Measurements from ENCODE around the gene TBC1D12.

The TBC1D12 gene

GRCh38 chr10:94402204-94402842, at the start of gene TBC1D12:
TSS of gene TBC1D12 (plus strand) at chr10:94402541. CDS start at chr10:94402614, 73 bp downstream.
- Mint-ChIP-seq H3K9me3 (peaks cover 9% of the 10 kb centered on the region), H3K4me3 (peak within 1 kb of the TSS; percentile 79), H3K27me3 (peaks cover 36% of the 10 kb centered on the region), H3K36me3 (ENCODE audit: low read depth) (no peaks in the 10 kb centered on the region), H3K4me1 (ENCODE audit: low read depth) (peaks cover 32% of the 10 kb centered on the region), H3K27ac (peak within 1 kb of the TSS; percentile 91)
- intact Hi-C loops (cut with micrococcal nuclease), result loop anchor here (1.0 kb wide), 1 partner anchor 40 kb away; the partner anchor contains the start of gene NOC3L

- intact Hi-C loops (cut with micrococcal nuclease), result no loop called here
- Mint-ChIP-seq H3K4me1 (ENCODE audit: low read depth) (no peaks in the 10 kb centered on the region), H3K27me3 (no peaks in the 10 kb centered on the region), H3K9me3 (no peaks in the 10 kb centered on the region), H3K4me3 (no peak overlapping the region), H3K27ac (no peak overlapping the region), H3K36me3 (ENCODE audit: low read depth) (peaks cover 63% of the 10 kb centered on the region)
These were observed 49.0 kb upstream of the TBC1D12 start for GRCh38 chr10:94353336-94353735.

GRCh38 chr10:94355841-94356240, 46.5 kb upstream of the TBC1D12 start:
- no peaks in the 10 kb centered on the region for H3K27me3 Mint-ChIP-seq
- H3K36me3 Mint-ChIP-seq (ENCODE audit: low read depth), result peaks cover 75% of the 10 kb centered on the region
- peaks cover 10% of the 10 kb centered on the region for H3K4me1 Mint-ChIP-seq (ENCODE audit: low read depth)
- H3K27ac Mint-ChIP-seq, result no peak overlapping the region
- H3K9me3 Mint-ChIP-seq, result no peaks in the 10 kb centered on the region
- intact Hi-C loops (cut with micrococcal nuclease), result no loop called here
- no peak overlapping the region for H3K4me3 Mint-ChIP-seq

GRCh38 chr10:94357193-94357592, 45.1 kb upstream of the TBC1D12 start:
- peaks cover 10% of the 10 kb centered on the region for H3K4me1 Mint-ChIP-seq (ENCODE audit: low read depth)

GRCh38 chr10:94358480-94358879, 43.9 kb upstream of the TBC1D12 start:
- Mint-ChIP-seq H3K36me3 (ENCODE audit: low read depth) (peaks cover 49% of the 10 kb centered on the region), H3K9me3 (no peaks in the 10 kb centered on the region), H3K4me1 (ENCODE audit: low read depth) (peaks cover 10% of the 10 kb centered on the region), H3K4me3 (no peak overlapping the region), H3K27me3 (no peaks in the 10 kb centered on the region), H3K27ac (no peak overlapping the region)
- intact Hi-C loops (cut with micrococcal nuclease), result no loop called here

More at GRCh38 chr10:94357193-94357592, 45.1 kb upstream of the TBC1D12 start:
- Mint-ChIP-seq H3K36me3 (ENCODE audit: low read depth) (peaks cover 62% of the 10 kb centered on the region), H3K4me3 (no peak overlapping the region), H3K27me3 (no peaks in the 10 kb centered on the region), H3K27ac (no peak overlapping the region), H3K9me3 (no peaks in the 10 kb centered on the region)
- intact Hi-C loops (cut with micrococcal nuclease), result no loop called here

- Mint-ChIP-seq H3K9me3 (no peaks in the 10 kb centered on the region), H3K36me3 (ENCODE audit: low read depth) (peaks cover 41% of the 10 kb centered on the region), H3K4me3 (no peak overlapping the region), H3K4me1 (ENCODE audit: low read depth) (peaks cover 10% of the 10 kb centered on the region), H3K27ac (no peak overlapping the region), H3K27me3 (peaks cover 19% of the 10 kb centered on the region)
- intact Hi-C loops (cut with micrococcal nuclease), result loop anchor here (5.0 kb wide), 1 partner anchor 186 kb away; the partner anchor contains the start of gene HELLS
These were observed 41.1 kb upstream of the TBC1D12 start for GRCh38 chr10:94361171-94361794.

GRCh38 chr10:94362360-94363250, 39.7 kb upstream of the TBC1D12 start, which contains the start of gene NOC3L:
TSS of gene NOC3L (minus strand) at chr10:94362939. CDS start at chr10:94362838, 101 bp downstream.
- Mint-ChIP-seq H3K4me3 (peak within 1 kb of the TSS; percentile 84), H3K36me3 (ENCODE audit: low read depth) (peaks cover 30% of the 10 kb centered on the region), H3K4me1 (ENCODE audit: low read depth) (peaks cover 10% of the 10 kb centered on the region), H3K27me3 (peaks cover 23% of the 10 kb centered on the region), H3K27ac (peak within 1 kb of the TSS; percentile 83), H3K9me3 (no peaks in the 10 kb centered on the region)
- intact Hi-C loops (cut with micrococcal nuclease), result loop anchor here (1.0 to 5.0 kb wide), 3 partner anchors 40 to 185 kb away; partner anchors contain the start of genes HELLS and TBC1D12

GRCh38 chr10:94363251-94363565, 39.1 kb upstream of the TBC1D12 start:
- peak overlapping the region; percentile 83 for H3K27ac Mint-ChIP-seq
- H3K4me1 Mint-ChIP-seq (ENCODE audit: low read depth), result peaks cover 10% of the 10 kb centered on the region
- intact Hi-C loops (cut with micrococcal nuclease), result loop anchor here (1.0 to 5.0 kb wide), 2 partner anchors 81 to 184 kb away; partner anchors contain the start of gene HELLS
- H3K27me3 Mint-ChIP-seq, result peaks cover 28% of the 10 kb centered on the region
- peaks cover 24% of the 10 kb centered on the region for H3K36me3 Mint-ChIP-seq (ENCODE audit: low read depth)
- H3K4me3 Mint-ChIP-seq, result peak overlapping the region; percentile 84
- no peaks in the 10 kb centered on the region for H3K9me3 Mint-ChIP-seq

GRCh38 chr10:94364482-94364881, 37.9 kb upstream of the TBC1D12 start:
- H3K27ac Mint-ChIP-seq, result no peak overlapping the region
- H3K36me3 Mint-ChIP-seq (ENCODE audit: low read depth), result peaks cover 12% of the 10 kb centered on the region
- H3K4me1 Mint-ChIP-seq (ENCODE audit: low read depth), result peaks cover 10% of the 10 kb centered on the region
- intact Hi-C loops (cut with micrococcal nuclease), result loop anchor here (5.0 kb wide), 1 partner anchor 183 kb away; the partner anchor contains the start of gene HELLS
- H3K9me3 Mint-ChIP-seq, result no peaks in the 10 kb centered on the region
- H3K27me3 Mint-ChIP-seq, result peaks cover 31% of the 10 kb centered on the region
- no peak overlapping the region for H3K4me3 Mint-ChIP-seq

GRCh38 chr10:94366382-94366781, 36.0 kb upstream of the TBC1D12 start:
- no peaks in the 10 kb centered on the region for H3K36me3 Mint-ChIP-seq (ENCODE audit: low read depth)
- no peak overlapping the region for H3K27ac Mint-ChIP-seq
- no peak overlapping the region for H3K4me3 Mint-ChIP-seq
- no peaks in the 10 kb centered on the region for H3K4me1 Mint-ChIP-seq (ENCODE audit: low read depth)
- H3K27me3 Mint-ChIP-seq, result peaks cover 35% of the 10 kb centered on the region
- intact Hi-C loops (cut with micrococcal nuclease), result no loop called here
- H3K9me3 Mint-ChIP-seq, result no peaks in the 10 kb centered on the region

GRCh38 chr10:94370501-94370900, 31.8 kb upstream of the TBC1D12 start:
- intact Hi-C loops (cut with micrococcal nuclease), result no loop called here
- no peak overlapping the region for H3K4me3 Mint-ChIP-seq
- peaks cover 26% of the 10 kb centered on the region for H3K27me3 Mint-ChIP-seq
- H3K27ac Mint-ChIP-seq, result no peak overlapping the region
- peaks cover 9% of the 10 kb centered on the region for H3K4me1 Mint-ChIP-seq (ENCODE audit: low read depth)
- no peaks in the 10 kb centered on the region for H3K36me3 Mint-ChIP-seq (ENCODE audit: low read depth)
- no peaks in the 10 kb centered on the region for H3K9me3 Mint-ChIP-seq

GRCh38 chr10:94375374-94375773, 27.0 kb upstream of the TBC1D12 start:
- H3K9me3 Mint-ChIP-seq, result no peaks in the 10 kb centered on the region

GRCh38 chr10:94376865-94377264, 25.5 kb upstream of the TBC1D12 start:
- Mint-ChIP-seq H3K4me3 (no peak overlapping the region), H3K27ac (no peak overlapping the region), H3K9me3 (no peaks in the 10 kb centered on the region), H3K36me3 (ENCODE audit: low read depth) (no peaks in the 10 kb centered on the region), H3K27me3 (peaks cover 12% of the 10 kb centered on the region), H3K4me1 (ENCODE audit: low read depth) (peaks cover 18% of the 10 kb centered on the region)
- intact Hi-C loops (cut with micrococcal nuclease), result no loop called here

More at GRCh38 chr10:94375374-94375773, 27.0 kb upstream of the TBC1D12 start:
- no peak overlapping the region for H3K27ac Mint-ChIP-seq
- no peaks in the 10 kb centered on the region for H3K36me3 Mint-ChIP-seq (ENCODE audit: low read depth)
- H3K27me3 Mint-ChIP-seq, result peaks cover 17% of the 10 kb centered on the region
- intact Hi-C loops (cut with micrococcal nuclease), result no loop called here
- no peak overlapping the region for H3K4me3 Mint-ChIP-seq
- H3K4me1 Mint-ChIP-seq (ENCODE audit: low read depth), result peaks cover 12% of the 10 kb centered on the region
